HG02798 (cell line): ENCODE results near the gene FGF21.
"Not testable (repeated sequence)": the region's sequence is repeated elsewhere in the genome, so short reads cannot be mapped to it uniquely, and the experiment has no call there.

Experiments used
- ATAC-seq: cut with Tn5 transposase; IDR thresholded peaks from one replicate; pipeline ENCODE4 v1.9.1; 2021; ENCODE audit warnings: mild to moderate bottlenecking; ENCODE audit not compliant: unreplicated experiment, poor library complexity

The FGF21 gene

DNA sequence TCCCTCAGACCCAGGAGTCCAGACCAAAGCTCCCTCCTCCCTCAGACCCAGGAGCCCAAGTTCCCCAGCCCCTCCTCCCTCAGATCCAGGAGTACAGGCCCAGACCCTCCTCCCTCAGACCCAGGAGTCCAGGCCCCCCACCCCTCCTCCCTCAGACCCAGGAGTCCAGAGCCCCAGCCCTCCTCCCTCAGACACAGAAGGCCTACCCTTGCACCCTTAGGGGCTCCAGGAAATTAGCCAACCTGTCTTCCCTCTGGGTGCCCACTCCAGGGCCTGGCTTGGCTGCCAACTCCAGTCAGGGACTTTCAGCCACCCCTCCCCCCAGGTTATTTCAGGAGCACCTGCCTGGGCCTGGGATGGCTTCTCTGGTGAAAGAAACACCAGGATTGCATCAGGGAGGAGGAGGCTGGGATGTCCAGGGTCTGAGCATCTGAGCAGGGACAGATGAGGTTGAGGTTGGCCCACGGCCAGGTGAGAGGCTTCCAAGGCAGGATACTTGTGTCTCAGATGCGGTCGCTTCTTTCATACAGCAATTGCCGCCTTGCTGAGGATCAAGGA lies at the start of gene FGF21:
TSS of gene FGF21 (plus strand) at position 441 of the 558 bp plus-strand sequence. CDS start 713 bp downstream, outside the sequence.
- ATAC-seq, result no peak

GRCh38 chr19:48708471-48708870 lies 46.9 kb upstream of the FGF21 start:
- no peak for ATAC-seq

DNA sequence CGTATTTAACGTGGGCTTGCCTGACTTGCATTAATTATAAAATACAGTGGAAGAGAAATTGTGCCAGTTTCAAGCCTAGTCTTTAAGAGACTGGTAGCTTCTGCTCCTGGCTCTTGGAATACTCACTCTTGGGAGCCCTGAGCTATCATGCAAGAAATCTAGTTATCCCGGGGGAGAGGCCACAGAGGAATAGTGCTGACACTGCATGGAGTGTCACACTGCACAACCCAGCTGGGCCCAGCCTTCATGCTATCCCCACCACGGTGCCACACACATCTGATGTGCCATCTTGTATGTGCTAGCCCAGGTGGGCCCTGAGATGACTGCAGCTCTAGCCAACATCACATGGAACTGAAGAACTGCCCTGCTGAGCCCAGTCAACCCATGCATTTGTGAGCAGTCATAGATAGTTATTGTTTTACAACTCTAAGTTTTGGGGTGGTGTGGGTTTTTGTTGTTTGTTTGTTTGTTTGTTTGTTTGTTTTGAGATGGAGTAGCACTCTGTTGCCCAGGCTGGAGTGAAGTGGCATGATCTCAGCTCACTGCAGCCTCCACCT lies 44.1 kb upstream of the FGF21 start:
- ATAC-seq, result no peak

DNA sequence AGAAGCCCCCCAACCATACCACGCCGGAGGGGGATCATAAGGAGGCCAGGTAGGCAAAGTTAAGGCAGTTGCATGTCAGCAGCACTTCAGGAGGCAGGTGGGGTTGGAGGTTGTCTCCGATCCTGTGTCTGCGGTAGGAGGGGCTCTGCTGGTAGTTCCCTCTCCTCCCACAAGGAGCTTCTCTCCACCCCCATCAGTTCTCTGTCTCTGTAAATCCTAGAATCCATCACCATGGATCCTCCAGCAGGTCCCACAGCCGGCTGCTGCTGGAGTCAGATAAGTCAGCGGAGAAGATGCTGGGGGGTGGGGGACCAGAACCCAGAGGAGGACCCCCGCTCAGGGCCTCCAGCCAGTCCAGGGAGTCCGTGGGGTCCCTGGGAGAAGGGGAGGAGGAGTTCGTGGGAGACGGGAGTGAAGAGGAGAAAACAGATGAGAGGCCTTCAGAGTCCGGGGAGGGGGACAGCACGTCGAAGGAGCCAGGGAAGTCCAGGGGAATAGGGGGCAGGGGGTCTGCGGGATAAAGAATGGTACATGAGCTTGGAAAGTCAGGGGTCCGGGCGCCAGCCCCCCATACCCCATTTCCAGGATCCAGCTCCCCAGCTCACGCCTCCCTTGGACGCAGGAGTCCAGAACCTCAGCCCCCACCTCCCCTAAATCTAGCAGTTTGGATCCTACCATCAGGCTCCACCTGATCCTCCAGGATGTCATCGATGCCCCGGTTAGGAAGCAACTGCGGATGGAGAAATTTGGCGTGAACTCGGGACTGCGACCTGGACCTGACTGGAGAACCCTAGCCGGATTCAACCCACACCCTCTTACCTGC lies 42.1 kb upstream of the FGF21 start:
- ATAC-seq, result no peak

- ATAC-seq, result peak; percentile 93
Observed at GRCh38 chr19:48713864-48714755, 41.2 kb upstream of the FGF21 start.

DNA sequence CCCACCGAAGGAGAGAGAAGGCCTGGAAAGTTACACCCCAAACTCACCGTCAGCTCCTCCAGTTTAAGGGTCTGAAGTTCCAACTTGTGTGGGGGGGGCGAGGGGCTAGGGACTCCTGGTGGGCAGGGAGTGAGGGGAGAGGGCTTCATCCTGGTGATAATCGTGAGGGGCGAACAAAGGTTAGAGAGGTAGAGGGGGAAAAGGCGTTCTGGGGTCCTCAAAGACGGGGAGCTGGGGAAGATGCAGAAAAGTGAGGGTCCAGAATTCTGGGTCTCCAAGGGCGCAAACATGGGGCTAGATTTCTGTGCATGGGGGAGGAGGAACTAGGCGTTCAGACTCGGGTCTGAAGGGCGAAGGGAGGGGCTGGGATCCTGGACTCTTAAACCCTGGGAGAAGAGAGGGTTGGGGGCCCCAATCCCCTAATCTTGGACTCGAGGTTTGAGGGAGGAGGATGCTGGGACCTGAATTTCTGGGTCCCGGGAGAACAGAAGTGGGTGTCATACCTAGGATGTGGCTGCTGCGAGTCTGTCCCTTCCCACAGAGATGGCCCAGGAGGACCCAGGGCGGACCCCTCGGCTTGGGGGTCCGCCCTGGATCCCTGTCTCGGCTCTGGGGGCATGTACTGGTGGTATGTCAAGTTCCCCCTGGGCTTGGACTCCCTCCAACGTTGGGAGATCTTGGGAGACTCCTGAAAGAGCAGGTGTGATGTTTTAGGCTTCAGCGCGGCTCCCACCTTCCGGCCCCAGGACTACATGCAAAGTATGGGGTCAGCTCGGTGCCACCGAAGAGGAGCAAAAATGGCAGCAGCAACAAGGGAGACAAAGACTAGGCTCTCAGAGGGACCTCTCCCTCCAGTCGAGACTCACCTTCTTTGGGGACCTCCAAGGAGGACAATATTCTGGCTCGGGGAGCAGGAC lies 40.3 kb upstream of the FGF21 start:
- no peak for ATAC-seq

DNA sequence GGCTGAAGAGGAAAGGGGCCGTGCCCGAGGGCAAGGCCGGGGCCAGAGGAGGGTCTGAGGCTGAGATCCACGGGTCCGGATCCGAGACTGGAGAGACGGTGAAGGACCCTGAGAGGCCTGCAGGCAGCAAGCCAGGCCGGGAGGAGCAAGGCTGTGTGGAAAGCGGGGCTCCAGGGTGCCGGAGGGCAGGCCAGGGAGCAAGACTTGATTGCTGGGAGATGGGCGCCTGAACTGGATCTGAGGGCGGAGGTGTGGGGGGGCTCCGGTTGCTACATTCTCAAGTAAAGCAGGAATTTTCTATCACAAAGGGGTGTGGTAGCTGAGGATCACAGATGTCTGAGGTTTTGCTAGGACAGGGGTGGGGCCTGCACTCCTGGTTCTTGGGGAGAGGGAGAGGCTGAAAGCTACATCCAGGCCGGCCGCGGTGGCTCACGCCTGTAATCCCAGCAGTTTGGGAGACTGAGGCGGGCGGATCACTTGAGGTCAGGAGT lies 39.6 kb upstream of the FGF21 start:
- ATAC-seq, result no peak

DNA sequence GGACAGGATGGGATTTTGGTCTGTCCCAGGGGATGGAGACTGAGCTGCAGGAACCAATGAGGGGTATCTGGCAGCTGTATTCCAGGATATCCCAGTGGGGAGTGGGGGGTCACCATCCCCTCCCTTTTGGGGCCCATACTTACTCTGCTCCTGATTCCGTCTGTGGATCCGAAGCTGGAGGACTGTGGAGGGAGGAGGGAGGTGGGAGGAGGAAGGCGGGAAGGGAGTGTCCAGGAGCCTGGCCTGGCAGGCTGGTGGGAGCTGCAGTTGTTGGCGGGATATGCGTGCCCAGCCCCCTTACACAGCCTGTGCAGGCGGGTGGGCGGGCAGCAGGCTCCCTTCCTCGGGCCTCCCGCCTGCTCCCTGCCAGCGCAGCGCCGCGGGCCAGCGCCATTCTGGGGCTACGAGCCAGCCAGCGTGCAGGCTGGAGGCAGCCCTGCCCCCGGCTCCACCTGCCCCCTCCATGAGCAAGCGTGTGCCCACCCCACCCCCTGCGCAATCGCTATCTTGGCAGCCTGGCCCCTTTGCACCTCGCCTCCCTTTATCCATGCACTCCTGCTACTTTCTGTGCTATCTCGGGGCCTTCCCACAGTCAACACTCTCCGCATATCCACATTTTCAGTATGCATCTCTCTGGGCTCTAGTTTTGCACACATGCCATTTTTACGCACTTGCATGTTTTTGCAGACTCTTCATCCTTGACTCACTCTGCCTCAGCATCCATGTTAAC lies 38.6 kb upstream of the FGF21 start:
- ATAC-seq, result no peak

DNA sequence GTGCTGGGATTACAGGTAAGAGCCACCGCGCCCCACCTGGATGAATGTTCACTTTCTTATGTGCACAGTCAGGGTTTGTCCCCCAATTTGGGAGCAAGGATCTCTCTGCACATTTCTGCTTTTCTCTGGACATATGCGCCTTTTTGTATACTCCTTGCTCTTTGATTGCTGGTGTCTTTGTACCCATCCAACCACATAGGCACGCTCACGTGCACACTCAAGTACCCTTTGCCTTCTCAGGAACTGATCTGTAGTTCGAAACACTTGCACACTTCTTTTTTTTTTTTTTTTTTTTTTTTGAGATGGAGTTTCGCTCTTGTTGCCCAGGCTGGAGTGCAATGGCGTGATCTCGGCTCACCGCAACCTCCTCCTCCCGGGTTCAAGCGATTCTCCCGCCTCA lies 37.2 kb upstream of the FGF21 start:
- not testable (repeated sequence) for ATAC-seq

GRCh38 chr19:48718711-48719231 lies 36.6 kb upstream of the FGF21 start:
- no peak for ATAC-seq

DNA sequence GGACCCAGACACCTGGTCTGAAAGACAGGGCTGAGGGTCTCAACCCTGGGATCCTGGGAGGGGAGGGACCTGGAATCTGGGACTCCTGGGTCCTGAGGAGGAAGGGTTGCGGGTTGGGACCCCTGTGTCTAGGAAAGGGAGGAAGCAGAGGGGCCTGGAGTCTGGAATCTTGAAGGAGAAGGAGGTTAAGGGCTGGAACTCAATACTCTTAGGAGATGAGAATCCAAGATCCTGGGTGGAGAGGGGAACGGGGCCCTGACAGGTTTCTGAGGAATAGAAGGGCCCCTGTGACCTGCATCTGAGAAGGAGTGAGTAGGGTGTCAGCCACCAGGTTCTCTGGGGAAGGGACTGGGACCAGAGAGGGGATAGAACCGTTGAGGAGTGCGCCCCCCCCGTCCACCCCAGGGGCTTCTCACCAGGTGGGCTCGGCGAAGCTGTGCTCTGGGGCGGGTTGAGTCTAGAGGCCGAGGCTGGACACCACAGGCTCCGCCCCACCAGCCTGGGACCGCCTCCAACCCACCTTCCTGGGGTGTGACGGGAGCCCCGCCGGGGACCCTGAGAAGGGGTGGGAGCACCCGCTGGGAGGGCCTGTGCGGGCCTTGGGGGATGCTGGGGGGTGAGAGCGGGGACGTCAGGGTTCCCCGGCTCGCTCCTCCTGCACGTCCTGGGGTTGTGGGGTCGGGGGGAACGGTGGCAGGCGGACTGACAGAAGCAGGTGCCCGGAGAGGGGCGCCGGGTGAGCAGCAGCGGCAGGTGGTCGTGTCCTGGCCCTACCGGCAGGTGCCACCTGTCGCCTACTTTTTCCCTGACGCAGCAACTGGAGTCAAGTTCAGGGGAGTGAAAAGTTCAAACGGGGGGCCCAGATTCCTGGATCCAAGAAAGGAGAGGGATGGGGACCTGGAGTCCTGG lies 35.8 kb upstream of the FGF21 start, which contains the start of gene MAMSTR:
TSS of gene MAMSTR (minus strand) at position 463 of the 909 bp plus-strand sequence. CDS start 694 bp downstream, outside the sequence.
- ATAC-seq, result no peak

GRCh38 chr19:48720251-48720612 lies 35.1 kb upstream of the FGF21 start:
- no peak for ATAC-seq

- peak; percentile 90 for ATAC-seq
Observed at GRCh38 chr19:48720613-48721296, 34.6 kb upstream of the FGF21 start.

DNA sequence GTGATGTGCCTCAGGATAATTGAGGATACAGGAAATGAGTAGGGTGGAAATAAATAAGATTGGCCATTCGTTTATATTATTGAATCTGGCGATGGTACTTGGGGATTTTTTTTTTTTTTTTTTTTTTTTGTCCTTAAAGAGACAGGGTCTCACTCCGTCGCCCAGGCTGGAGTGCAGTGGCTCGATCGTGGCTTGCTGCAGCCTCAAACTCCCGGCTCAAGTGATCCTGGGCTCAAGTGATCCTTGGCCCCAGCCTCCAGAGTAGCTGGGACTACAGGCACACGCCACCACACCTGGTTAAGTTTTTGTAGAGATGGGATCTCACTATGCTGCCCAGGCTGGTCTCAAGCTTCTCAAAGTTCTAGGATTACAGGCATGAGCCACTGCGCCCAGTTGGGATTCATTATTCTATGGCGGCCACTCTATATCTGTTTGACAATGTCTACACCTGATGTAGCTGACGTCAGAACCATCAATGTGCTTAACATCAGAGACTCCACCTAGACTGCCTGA lies 33.1 kb upstream of the FGF21 start:
- no peak for ATAC-seq

- no peak for ATAC-seq
Observed at GRCh38 chr19:48724796-48725753, 30.2 kb upstream of the FGF21 start.

GRCh38 chr19:48726556-48726955 lies 28.8 kb upstream of the FGF21 start:
- no peak for ATAC-seq
